Gastroesophageal sphincter (tissue), 3 donors: Measurements from ENCODE around the gene CXCL5.

Source experiments
- EP300 ChIP-seq: sonication (generic); formaldehyde crosslinking; IDR thresholded peaks from one replicate; pipeline ENCODE4 v1.6.1; 2017; ENCODE audit warnings: antibody characterized with exemption, mild to moderate bottlenecking
- POLR2A ChIP-seq, 2 donors: fragments of 450-650 bp; IDR thresholded peaks; one replicate each; pipeline ENCODE4 v1.6.1; 2017; ENCODE audit warnings: antibody characterized with exemption in 2 of 2, mild to moderate bottlenecking in 2 of 2, moderate library complexity in 1 of 2
- TF ChIP-seq, protein P1 (sequence below), 4 experiments: fragments of 200-600 bp in 2 of 4; fragments of 450-650 bp in 2 of 4; sonication (generic) in 1 of 4; IDR thresholded peaks; one replicate each; pipeline ENCODE4 v1.5.1; 2017 to 2019; ENCODE audit warnings: antibody characterized with exemption in 4 of 4, mild to moderate bottlenecking in 2 of 4, moderate library complexity in 2 of 4

GRCh38 chr4:73948990-73949706, 49.3 kb downstream of the CXCL5 start:
- TF ChIP-seq, protein P1, sequence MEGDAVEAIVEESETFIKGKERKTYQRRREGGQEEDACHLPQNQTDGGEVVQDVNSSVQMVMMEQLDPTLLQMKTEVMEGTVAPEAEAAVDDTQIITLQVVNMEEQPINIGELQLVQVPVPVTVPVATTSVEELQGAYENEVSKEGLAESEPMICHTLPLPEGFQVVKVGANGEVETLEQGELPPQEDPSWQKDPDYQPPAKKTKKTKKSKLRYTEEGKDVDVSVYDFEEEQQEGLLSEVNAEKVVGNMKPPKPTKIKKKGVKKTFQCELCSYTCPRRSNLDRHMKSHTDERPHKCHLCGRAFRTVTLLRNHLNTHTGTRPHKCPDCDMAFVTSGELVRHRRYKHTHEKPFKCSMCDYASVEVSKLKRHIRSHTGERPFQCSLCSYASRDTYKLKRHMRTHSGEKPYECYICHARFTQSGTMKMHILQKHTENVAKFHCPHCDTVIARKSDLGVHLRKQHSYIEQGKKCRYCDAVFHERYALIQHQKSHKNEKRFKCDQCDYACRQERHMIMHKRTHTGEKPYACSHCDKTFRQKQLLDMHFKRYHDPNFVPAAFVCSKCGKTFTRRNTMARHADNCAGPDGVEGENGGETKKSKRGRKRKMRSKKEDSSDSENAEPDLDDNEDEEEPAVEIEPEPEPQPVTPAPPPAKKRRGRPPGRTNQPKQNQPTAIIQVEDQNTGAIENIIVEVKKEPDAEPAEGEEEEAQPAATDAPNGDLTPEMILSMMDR (IDR thresholded peaks at IDR 0.05) = no peak
- no peak for TF ChIP-seq POLR2A (IDR thresholded peaks at IDR 0.05)
- TF ChIP-seq EP300 = no peak
